Measurements from ENCODE around the gene ETNPPL. TPM values are rescaled to one million over a fixed set of nuclear protein-coding genes. Genes with fewer than 3 reads are reported as not detected.

ETNPPL gene
- not detected in 2 replicates for total RNA-seq (2014; rRNA removed; shearing (Covaris generic))
- not detected in 2 replicates for polyA plus RNA-seq (2015; cell fraction: cytosol; rRNA removed)
- not detected in 2 replicates for polyA plus RNA-seq (2015; cell fraction: nucleus; rRNA removed)

DNA sequence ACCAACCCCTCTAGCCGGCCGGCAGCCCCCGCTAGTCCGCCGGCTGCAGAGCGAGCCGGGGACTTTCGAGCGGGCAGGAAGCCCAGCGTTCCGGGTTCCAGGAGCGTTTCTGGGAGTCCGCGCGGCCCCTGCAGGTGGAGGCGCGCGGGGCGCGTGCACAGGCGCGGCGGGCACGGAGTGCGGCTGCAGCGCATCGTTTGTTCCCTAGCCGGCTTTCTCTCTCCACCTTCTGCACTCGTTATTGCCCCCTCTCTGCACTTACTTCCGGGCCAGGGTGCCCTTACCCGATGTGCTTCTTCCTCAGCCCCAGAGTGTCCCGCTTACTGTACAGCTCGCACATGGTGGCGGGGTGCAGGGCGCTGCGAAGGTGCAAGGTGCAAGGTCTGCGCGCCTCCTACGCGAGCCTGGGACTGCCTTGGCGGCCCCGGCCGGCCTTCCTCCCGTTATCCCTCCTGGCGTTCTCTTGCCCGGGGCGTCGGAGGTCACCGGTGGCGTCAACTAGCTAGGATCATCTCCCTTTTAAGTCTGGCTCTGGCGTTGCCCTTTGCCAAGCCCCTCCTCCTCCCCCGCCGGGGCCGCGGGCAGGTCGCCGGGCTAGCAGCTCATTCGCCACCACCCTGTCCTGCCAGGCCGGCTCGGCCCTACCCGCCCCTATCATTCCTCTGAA, at the start of gene ETNPPL:
TSS of gene ETNPPL (minus strand) at position 495 of the 667 bp plus-strand sequence. CDS start at position 340, 155 bp downstream.
- DNase-seq (ENCODE audit: low read depth) = no peak

DNA sequence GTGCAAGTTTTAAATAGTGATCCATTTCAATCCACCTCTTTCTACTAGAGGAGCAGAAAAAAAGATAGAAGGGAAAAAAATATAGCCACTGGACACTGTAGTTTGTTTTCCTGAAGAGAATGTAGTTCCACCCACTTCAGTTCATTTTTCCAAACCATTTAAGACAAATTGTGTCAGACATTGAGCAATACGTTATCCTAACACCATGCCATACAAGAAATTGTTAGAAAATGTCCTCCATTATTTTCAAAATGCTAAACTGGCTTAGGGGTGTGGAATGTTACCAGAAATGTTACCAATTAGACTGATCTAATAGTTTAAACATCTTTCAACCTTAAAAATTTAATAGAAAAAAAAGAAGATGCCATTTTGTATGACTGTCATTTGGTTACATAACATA, 48.6 kb upstream of the ETNPPL start:
- no peak for DNase-seq (ENCODE audit: low read depth)

- no peak for DNase-seq (ENCODE audit: low read depth)
Observed at GRCh38 chr4:108810087-108810486, 47.2 kb upstream of the ETNPPL start.

DNA sequence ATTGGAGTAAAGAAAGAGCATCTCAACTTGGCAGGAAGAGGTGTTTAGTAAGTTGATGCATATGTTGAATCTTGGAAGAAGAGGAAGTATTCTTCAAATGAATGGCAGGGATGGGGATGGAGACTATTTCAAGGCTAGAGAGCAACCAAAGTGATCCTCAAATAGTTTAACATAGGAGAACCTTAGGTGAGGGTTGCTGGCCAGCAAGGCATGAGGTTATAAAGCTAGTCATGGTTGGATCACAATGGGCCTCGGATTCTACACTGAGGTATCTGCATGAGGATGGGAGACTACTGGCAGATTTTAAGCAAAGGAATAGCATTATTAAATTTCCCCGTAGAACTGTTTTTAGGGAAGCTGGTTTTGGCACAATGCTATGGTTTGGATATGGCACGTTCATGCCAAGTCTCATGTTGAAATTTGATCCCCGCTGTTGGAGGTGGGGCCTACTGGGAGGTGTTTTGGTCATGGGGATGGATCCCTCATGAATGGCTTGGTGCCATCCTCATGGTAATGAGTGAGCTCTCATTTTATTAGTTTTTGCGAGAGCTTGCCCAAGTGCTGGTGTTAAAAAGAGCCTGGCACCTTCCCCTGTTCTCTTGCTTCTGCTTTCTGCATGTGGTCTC, 41.9 kb upstream of the ETNPPL start:
- DNase-seq (ENCODE audit: low read depth) = no peak

DNA sequence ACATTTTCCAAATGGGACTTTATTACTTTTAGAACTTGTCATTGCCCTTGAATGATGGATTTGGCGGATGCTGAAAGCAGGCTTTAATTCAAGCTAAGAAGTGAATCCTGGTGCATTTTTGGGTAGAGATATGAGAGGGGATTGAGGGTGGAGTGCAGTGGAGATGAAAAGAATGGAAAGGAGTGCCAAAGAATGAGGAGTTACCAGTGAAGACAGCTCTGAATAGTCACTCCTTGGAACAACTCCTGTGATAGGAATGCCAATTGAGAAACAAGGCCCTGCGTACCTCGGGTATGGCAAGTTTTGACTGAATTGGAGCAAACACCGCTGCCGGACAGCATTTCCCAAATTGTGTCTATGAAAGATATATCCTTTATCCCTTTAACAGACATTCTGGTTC, 36.5 kb upstream of the ETNPPL start:
- no peak for DNase-seq (ENCODE audit: low read depth)

DNA sequence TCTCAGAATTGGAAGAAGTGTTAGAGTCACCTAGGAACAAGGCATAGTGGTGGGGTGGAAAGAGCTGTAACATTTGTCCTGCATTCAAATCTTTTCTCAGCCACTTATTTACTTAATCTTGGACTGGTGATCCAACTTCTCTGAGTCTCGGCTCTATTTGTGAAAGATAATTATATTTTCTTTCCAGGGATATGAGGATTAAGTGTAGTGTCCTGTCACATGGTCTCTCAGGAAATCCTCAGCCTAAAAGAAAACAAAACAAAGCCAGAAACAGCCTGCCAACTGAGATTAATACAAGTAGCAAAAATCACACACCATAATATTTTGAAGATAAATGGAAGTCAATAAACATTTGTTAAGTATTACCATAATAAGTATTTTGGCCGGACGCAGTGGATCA, 33.3 kb upstream of the ETNPPL start:
- DNase-seq (ENCODE audit: low read depth) = no peak

- DNase-seq (ENCODE audit: low read depth) = no peak
Observed at GRCh38 chr4:108795733-108796132, 32.9 kb upstream of the ETNPPL start.

- DNase-seq (ENCODE audit: low read depth) = no peak
Observed at GRCh38 chr4:108794136-108794535, 31.3 kb upstream of the ETNPPL start.

DNA sequence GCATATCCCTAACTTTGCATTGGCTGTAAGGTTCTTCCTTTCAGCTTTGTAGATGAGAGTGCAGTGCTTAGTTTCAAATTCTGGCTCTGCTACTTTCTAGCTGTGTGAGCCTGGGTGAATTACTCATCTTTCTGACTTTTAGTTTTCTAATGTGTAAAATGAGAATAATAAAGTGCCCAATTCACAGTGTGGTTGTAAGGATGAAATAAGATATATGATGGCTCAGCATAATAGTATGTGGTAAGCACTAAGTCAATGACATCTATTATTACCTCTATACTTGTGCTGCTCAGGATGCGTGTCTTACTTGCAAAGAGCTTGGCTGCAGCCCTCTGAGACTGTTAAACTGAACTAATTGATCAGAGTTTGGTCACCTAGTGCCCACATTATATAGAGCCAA, 30.6 kb upstream of the ETNPPL start:
- DNase-seq (ENCODE audit: low read depth) = peak; percentile 13

DNA sequence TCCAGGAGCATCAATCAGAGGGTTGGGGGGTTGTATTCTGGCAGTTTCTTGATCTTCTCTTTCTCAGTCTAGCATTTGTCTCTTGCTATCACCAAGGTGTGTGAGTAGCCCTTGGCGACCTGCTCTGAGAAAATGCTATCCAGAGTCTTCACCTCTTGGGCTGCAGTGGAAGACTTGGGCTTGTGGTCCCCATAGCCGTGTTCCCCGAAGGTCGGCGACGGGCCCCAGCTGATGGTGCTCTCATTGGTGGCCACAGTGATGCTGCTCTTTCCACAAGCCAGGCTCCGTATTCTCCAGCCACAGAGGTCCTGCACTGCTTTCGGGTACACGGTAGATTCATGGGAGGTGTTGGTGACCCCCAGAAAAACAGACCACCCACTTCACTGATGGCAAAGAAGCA, 25.9 kb upstream of the ETNPPL start:
- no peak for DNase-seq (ENCODE audit: low read depth)

- no peak for DNase-seq (ENCODE audit: low read depth)
Observed at GRCh38 chr4:108787724-108788123, 24.9 kb upstream of the ETNPPL start.

- DNase-seq (ENCODE audit: low read depth) = no peak
Observed at GRCh38 chr4:108787106-108787505, 24.3 kb upstream of the ETNPPL start.

DNA sequence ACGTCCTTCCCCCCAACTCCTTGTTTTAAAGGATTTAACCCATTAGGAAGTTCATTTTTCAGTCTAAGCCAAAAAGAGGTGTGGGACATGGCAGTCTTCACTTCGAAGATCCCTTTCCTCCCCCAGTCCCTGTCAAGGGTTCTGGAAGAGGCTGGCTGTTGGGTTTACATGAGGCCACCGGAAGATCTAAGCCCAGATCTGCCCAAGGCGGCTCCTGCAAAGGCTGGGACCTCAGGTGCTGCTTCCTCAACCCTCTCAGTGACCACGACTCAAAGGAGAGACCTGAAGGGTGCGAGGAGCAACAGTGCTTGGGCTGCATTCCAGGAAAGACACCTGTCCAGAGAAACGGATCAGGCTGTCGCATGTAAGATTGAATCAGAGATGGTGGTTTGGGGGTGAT, 23.5 kb upstream of the ETNPPL start:
- no peak for DNase-seq (ENCODE audit: low read depth)

GRCh38 chr4:108783665-108784463, 21.0 kb upstream of the ETNPPL start:
- DNase-seq (ENCODE audit: low read depth) = no peak

DNA sequence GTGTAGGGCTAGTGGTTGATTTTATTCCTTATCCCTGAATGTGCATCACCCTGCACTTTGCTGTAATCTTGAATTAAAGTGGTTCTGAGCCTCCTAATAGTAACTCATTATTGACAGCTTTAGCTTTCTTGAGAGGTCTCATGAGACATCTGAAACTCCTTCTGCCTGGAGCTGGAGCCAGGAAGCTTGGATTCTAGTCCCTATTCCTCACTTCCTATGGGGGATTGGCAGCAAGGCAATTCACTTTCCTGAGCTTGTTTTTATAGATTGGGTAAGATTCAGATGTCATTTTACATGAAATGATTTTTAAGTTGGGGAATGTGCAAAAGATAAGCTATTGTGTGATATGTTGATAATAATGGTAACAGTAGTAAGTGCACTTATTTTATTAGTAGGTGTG, 17.1 kb upstream of the ETNPPL start:
- no peak for DNase-seq (ENCODE audit: low read depth)

GRCh38 chr4:108777388-108777787, 14.5 kb upstream of the ETNPPL start:
- DNase-seq (ENCODE audit: low read depth) = no peak

GRCh38 chr4:108775921-108776320, 13.1 kb upstream of the ETNPPL start:
- DNase-seq (ENCODE audit: low read depth) = no peak

GRCh38 chr4:108774809-108775530, 12.1 kb upstream of the ETNPPL start:
- DNase-seq (ENCODE audit: low read depth) = no peak

- no peak for DNase-seq (ENCODE audit: low read depth)
Observed at GRCh38 chr4:108772402-108772801, 9.5 kb upstream of the ETNPPL start.

- DNase-seq (ENCODE audit: low read depth) = no peak
Observed at GRCh38 chr4:108766058-108766457, 3.2 kb upstream of the ETNPPL start.

GRCh38 chr4:108763986-108764385, 1.1 kb upstream of the ETNPPL start:
- no peak for DNase-seq (ENCODE audit: low read depth)

GRCh38 chr4:108763226-108763593, 357 bp upstream of the ETNPPL start:
- DNase-seq (ENCODE audit: low read depth) = no peak
